ENCODE results near the gene DUSP15. TPM values are rescaled to one million over a fixed set of nuclear protein-coding genes. Genes with fewer than 3 reads are reported as not detected.

The DUSP15 gene
- total and polyA plus RNA-seq, 4 donors: 0.35 to 0.61 (median 0.42) TPM; not detected in 1

GRCh38 chr20:31861385-31862156 is 8.8 kb downstream of the DUSP15 start:
- H3K27ac ChIP-seq (ENCODE audit: low read depth in 1 of 2, low read length in 2 of 2): no peak overlapping the region
- WGBS: 5% methylated on average over 60 of the region's 60 CpGs
- TF ChIP-seq HNF4G (IDR thresholded peaks at IDR 0.05) (no peak), MAX (IDR thresholded peaks at IDR 0.05) (no peak), NR2F2 (IDR thresholded peaks at IDR 0.05) (no peak), ZBTB33 (IDR thresholded peaks at IDR 0.05) (no peak), ATF3 (IDR thresholded peaks at IDR 0.05) (no peak), GABPA (IDR thresholded peaks at IDR 0.05 in 1 of 2, conservative IDR thresholded peaks at IDR 0.05 in 1 of 2) (no peak), EGR1 (IDR thresholded peaks at IDR 0.05; ENCODE audit: low read depth in 2 of 2) (no peak), RXRA (IDR thresholded peaks at IDR 0.05) (no peak), RAD21 (IDR thresholded peaks at IDR 0.05) (no peak), YY1 (IDR thresholded peaks at IDR 0.05) (no peak), FOXA1 (IDR thresholded peaks at IDR 0.05) (no peak), CTCF (IDR thresholded peaks at IDR 0.05; ENCODE audit: low read depth, low read length, missing input control) (no peak), SP1 (IDR thresholded peaks at IDR 0.05) (no peak), TAF1 (conservative IDR thresholded peaks at IDR 0.05) (no peak), REST (IDR thresholded peaks at IDR 0.05) (no peak), HNF4A (conservative IDR thresholded peaks at IDR 0.05) (no peak), FOXA2 (IDR thresholded peaks at IDR 0.05) (no peak), JUND (IDR thresholded peaks at IDR 0.05) (no peak)
- no peak overlapping the region for H3K9ac ChIP-seq (ENCODE audit: low read depth in 1 of 2, low read length in 2 of 2)
- H3K27me3 ChIP-seq (ENCODE audit: control insufficient read depth in 4 of 4, insufficient read depth in 4 of 4, low read length in 3 of 4): peaks cover 0 to 3% (median 0%) of the 10 kb centered on the region in 4 donors
- H3K9me3 ChIP-seq (ENCODE audit: control insufficient read depth in 4 of 4, low read length in 3 of 4): no peaks in the 10 kb centered on the region
- H3K4me1 ChIP-seq (ENCODE audit: control insufficient read depth in 4 of 4, insufficient read depth in 4 of 4, low read length in 3 of 4): peaks cover 2 to 16% (median 8%) of the 10 kb centered on the region in 4 donors
- peak overlapping the region in 2 of 3 donors; percentile 35 to 44 for H3K4me3 ChIP-seq (ENCODE audit: low read depth in 1 of 3, low read length in 3 of 3)
- peak; percentile 69 for DNase-seq (ENCODE audit: low spot score)
- H3K36me3 ChIP-seq (ENCODE audit: control insufficient read depth in 4 of 4, insufficient read depth in 3 of 4, low read depth in 1 of 4, low read length in 3 of 4): no peaks in the 10 kb centered on the region
